ENCODE measurements around the gene TMEM132C.
"Not testable (repeated sequence)": the region's sequence is repeated elsewhere in the genome, so short reads cannot be mapped to it uniquely, and the experiment has no call there.

The TMEM132C gene

DNA sequence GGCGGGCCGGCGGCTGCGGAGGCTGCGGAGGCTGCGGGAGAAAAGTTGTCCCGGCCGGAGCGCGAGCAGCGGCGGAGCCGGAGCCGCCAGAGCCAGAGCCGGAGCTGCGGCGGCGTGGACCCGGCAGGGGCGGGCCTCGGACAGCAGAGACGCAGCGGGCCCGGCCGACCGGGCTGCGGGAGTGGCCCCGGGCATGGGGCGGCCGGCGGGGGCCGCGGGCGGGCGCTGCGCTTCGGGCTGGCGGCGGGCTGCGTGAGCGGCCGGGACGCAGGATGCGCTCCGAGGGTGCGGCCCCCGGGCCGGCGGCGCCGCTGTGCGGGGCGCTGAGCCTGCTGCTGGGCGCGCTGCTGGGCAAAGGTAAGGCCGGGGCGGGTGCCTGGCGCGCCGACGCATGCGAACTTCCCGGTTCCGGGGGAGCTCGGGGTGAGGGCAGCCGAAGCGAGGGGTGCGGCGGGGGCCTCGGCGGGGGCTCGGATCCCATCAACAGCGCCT is at the start of gene TMEM132C:
Gene TMEM132C (plus strand): TSS at position 40 of the 492 bp plus-strand sequence. CDS start 233 bp downstream, at position 273.
- no peak for DNase-seq (ENCODE audit: low read depth in 2 of 2)

DNA sequence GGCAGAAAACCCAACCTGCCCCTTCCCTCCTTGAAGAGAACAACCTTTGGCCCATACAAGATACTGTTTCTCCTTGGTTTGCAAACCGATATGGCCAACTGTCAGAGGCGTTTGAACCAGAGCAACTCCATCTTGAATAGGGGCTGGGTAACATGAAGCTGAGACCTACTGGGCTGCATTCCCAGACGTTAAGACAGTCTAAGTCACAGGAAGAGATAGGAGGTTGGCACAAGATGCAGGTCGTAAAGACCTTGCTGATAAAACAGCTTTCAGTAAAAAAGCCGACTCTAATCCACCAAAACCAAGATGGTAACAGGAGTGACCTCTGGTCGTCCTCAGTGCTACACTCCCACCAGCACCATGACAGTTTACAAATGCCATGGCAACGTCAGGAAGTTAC is 42.7 kb upstream of the TMEM132C start:
- no peak for DNase-seq (ENCODE audit: low read depth in 2 of 2)

DNA sequence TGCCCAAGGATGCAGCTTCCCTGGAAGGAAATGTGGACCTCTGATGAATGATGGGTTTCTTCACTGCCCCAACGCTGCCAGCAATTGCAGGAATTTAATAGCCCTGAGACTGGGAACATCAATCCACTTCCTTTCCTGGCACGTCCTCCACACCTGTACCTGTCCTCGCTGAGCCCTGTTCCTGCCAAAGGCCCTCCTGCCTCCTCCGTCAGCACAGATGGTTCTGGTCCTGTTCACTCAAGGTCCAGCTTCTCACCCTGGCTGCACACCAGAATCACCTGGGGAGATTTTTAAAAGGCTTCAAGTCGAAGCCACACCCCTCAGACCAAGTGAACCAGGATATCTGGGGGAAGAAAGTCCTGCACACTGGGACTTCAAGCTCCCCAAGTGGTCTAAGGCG is 38.4 kb upstream of the TMEM132C start:
- no peak for DNase-seq (ENCODE audit: low read depth in 2 of 2)

DNA sequence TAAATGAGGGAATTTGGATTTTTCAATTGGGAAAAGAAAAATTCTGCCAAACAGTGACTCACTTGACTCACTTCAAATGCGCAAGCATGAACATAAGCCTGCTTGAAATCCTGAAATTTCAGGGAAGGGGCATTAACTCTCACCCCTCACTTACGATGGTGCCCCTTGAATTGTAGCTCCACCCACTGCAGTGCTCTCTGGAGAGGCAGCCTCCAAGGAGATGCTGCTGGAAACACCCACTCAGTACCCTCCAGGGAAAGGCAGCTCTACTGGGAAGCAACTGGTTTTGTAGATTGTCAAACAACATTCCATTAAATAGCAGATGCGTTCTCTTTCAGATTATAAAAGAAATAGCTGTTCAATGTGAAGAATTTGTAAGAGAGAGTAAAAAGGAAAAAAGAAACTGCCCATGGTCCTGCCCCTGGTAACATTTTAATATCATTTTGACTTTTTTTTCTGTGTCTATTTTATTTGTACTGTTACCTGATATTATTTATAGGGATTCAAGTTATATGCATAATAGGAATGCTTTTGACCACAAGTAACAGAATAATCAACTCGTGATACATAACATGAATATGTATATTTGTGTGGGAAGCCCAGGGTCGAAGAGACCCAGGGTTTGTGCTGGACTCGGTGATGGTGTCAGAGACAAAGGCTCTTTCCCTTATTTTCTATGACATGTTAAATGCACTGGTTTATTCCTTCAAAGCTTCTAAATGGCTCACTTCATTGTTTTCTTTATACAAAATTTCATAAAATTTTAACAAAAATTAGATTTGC is 31.1 kb upstream of the TMEM132C start:
- no peak for DNase-seq (ENCODE audit: low read depth in 2 of 2)

DNA sequence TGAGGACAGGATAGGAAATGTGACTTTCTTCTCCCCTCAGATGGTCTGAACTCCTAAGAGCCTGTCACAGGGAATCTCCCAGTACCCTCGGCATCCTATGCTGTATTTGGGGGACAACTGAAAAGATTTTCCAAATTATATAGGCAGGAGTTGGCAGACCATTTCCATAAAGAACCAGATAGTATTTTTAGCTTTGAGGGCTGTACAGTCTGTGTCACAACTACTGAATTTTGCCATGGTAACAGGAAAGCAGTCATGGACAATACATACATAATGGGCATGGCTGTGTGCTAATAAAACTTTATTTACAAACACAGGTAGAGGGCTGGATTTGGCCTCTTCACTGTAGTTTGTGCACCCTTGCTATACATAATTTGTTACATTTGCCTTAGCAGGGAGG is 30.4 kb upstream of the TMEM132C start:
- DNase-seq (ENCODE audit: low read depth in 2 of 2) = no peak

DNA sequence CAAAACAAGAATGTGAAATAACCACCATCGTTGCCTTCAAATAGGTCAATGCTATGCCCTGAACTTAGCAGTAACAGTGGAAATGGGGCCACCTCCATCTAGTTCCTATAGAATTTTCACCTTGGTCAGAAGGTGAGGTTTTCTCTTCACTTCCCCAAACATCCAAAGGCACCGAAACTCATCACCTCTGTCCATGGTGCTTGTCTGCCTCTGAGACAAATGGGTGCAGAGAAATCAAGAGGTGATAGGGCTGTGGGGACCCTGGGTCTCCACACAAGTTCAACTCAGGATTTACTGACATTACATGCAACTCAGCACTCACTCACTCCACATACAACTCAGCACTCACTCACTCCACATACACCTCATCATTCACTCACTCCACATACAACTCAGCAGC is 26.2 kb upstream of the TMEM132C start:
- DNase-seq (ENCODE audit: low read depth in 2 of 2) = no peak

DNA sequence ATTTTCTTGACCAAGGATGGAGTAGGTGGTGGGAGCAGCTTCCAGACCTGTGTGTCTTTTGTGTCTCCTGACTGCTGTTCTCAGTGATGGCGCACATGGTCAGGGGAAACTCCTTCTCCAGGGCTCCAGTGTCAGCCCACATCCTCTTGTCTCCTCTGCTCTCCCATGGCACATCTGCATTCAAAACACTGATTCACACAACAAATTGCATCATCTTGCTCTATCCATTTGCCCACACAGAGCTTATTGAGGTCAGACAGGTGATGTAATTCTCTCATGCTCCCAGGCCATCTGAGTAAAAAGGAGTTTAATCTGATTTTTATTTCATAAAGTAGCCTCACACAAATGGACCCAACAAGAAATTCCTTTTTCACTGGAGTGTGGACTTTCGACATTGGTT is 21.8 kb upstream of the TMEM132C start:
- no peak for DNase-seq (ENCODE audit: low read depth in 2 of 2)

DNA sequence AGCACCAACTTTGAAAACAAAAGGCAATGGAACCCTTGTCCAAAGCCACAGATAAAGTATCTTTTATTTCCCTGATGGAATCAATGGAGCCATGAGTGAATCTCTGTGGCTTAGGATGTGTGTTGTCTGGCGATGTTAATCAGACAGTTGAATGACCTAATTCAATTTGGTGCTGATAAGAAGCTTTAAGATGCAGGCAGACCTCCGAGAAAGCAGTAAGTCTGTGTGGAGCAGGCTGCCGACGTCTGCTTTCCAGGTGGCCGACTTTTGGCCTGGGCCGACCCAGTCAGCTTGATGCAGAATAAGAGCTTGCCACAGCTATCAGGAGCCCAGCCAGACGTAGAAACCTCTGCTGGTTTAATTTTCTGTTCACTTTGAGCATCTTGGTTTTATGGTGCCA is 21.1 kb upstream of the TMEM132C start:
- no peak for DNase-seq (ENCODE audit: low read depth in 2 of 2)

DNA sequence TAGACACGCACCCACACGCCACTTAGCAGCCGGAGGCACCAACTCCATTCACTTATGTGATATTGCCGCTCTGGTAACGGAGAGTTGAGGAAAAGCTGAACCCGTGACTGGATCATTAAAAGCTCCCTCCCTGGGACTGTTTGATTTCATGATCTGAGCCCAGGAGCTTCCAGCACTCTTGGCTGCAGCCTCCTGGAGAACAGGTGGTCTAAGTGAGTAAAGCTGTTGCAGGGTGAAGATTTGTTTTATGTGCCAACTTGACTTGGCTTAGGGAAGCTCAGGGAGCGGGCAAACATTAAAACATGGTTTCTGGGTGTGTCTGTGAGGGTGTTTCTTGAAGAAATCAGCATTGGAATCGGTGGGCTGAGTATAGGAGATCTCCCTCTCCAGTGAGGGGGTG is 16.9 kb upstream of the TMEM132C start:
- no peak for DNase-seq (ENCODE audit: low read depth in 2 of 2)

DNA sequence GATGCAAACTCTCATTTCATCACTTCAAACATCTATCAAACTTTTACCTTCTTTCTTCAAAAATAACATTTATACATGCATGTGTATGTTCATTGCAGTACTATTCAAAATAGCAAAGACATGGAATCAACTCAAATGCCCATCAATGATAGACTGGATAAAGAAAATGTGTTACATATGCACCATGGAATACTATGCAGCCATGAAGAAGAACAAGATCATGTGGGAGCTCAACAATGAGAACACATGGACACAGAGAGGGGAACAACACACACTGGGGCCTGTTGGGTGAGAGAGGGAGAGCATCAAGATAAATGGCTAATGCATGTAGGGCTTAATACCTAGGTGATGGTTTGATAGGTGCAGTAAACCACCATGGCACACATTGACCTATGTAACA is 13.1 kb upstream of the TMEM132C start:
- DNase-seq (ENCODE audit: low read depth in 2 of 2) = not testable (repeated sequence)

DNA sequence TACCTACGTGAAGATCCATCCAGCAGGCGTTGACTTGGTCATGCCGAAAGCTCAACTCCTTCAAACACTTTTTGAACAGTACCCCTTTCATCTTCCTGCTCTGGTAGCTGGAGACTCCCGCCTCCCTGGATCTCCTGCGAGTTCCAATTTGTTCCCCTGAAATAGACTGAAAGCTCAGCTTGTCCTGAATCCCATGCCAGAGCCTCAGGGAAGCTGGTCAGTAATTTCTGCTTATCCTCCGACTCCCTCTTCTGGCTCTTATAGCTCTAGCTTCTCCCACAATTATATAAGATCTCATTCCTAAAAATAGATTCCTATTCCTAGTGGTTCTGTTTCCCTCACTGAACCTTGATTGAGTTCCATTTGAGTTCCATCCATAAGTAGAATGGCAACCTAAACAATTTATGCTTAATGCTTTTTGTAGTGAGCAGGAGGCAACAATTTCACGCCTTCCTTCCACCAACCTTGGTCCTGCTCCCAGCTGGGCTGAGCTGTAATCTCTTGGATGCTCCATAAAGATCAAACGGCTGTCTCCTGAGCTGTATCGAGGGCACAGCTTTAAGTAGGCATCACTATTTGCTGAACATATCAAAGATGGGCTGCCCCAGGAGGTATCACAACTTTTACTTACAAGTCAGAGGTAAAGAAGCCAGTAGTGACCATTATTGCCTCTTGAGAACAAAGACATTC is 8.0 kb upstream of the TMEM132C start:
- DNase-seq (ENCODE audit: low read depth in 2 of 2) = no peak

DNA sequence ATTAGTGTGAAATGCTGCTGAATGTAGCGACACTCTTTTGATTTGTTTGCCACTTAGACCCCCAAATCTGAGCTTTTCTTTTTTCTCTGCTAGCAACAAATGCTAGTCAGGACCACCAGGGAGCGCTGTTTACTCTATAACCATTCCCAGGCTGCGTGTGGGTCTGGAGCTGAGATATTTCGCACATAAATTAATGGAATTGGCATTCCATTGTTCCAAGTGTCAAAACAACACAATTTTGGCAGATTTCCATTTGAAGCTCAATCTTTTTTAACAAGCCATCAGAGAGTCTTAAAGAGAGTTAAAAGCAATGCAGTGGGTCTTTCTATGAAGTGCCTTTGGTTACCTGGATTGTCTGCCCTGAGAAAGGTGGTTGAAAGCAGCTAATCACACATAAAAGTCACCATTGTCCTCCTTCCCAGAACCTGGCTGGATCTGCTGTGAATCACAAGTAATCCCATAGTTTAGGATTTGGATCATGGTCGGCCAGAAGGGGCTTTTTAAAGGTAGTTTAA is 7.4 kb upstream of the TMEM132C start:
- no peak for DNase-seq (ENCODE audit: low read depth in 2 of 2)

DNA sequence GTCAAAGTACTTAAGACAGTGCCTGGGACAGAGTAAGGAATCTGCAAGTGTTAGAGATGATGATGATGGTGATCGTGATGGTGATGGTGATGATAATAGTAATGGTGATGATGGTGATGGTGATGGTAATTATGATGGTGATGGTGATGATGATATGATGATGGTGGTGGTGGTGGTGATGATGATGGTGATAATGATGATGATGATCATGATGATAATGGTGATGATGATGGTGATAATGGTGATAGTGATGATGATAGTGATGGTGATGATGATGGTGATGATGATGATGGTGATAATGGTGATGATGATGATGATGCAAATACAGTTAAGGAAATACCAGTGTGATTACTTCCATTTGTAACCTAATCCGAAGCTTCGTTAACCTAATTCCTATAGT is 5.2 kb upstream of the TMEM132C start:
- DNase-seq (ENCODE audit: low read depth in 2 of 2) = no peak

DNA sequence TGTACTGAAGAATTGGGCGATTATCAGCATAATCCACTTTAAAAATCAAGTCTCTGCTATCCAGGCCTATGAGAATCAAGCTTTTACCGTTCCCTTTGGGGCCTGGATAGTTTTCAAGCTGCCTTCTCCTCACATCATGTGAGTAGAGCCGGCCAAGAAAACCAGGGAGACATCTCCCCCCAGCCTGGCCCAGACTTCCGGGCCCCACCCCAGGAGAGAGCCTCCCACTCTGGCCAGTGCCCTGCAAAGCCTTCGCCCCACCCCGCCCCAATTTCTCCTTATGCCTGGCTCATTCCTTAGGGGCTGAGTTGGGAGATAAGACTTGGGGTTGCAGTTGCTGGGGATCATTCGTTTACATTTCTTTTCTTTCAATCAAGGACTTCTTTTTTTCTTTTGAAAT is 1.4 kb upstream of the TMEM132C start:
- no peak for DNase-seq (ENCODE audit: low read depth in 2 of 2)

DNA sequence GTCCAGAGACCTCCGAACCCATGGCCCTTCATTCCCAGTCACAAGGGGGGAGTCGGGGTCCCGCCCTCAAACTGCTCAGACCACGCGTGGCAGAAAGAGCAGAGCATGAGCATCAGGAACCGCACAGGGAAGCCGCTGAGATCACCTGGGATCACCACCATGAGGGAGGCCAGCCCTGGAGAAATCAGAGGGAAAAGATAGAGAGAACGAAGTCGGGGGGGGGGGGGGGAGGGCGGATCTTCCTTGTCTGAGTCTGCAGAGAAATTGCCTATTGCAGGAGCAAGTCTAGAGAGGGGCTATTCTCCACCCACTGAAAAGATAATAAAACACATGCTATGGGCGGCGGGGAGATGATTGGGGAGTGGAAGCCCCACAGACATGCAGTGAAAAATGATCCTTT is 884 bp upstream of the TMEM132C start:
- no peak for DNase-seq (ENCODE audit: low read depth in 2 of 2)

DNA sequence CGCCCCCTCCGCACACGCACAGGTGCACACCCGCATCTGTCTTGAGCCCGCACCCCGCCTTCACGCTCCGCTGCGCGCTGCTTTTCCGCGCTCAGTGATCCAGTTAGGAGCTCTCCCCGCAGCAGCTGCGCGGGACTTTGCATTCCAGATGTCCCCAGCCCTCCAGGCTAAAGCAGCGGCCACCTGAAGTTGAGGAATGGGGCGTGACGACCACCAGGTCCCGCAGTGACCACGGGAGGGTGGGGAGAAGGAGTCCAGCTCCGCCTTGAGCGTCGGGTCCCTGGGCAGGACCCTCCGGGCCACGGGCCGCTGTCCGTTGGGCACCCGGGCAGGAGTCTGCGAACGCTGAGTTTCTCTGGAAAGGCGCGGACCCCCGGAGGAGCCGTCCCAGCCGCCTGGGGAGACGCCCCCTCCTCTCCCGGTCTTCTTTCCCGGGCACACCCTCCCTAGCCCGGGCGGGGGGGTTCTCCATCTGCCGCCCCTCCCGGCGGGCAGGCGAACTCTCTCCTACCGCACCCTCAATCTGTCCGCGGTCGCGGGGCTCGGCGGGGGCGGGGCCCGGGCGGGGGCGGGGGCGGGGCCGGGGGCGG is 334 bp upstream of the TMEM132C start:
- no peak for DNase-seq (ENCODE audit: low read depth in 2 of 2)

DNA sequence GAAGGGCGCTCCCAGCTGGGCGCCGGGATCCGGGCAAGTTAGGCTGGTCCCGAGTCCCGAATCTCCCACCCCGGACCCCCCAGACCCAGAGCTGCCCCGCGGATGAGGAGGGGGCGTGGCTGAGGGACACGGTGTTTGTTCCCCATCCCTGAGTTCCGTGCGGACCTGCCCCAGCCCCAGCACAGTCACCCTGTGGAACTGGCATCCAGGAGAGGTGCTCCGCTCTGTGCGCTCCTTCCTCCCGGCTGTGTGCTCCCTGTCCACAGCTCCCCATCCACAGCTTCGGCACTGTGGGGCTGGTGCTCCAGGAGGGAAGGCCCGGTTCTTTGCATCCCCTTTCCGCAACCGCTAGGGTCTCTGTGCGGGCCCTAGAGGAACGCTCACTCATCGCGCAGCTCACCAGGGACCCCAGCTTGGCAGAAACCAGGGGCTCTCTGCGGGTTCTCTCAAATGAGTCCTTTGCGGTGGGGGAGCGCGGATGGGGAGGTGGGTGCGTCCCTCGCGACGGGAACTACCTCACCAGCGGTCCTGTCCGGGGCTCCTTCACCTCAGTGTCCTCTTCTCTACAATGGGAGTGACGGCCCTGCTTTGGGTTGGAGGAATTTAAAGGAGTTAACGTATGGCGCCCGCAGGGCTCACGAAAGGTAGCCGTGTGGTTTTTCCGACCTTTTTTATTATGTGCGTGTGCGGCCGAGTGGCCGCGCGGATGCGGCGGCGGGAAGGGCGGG is 845 bp downstream of the TMEM132C start:
- no peak for DNase-seq (ENCODE audit: low read depth in 2 of 2)

DNA sequence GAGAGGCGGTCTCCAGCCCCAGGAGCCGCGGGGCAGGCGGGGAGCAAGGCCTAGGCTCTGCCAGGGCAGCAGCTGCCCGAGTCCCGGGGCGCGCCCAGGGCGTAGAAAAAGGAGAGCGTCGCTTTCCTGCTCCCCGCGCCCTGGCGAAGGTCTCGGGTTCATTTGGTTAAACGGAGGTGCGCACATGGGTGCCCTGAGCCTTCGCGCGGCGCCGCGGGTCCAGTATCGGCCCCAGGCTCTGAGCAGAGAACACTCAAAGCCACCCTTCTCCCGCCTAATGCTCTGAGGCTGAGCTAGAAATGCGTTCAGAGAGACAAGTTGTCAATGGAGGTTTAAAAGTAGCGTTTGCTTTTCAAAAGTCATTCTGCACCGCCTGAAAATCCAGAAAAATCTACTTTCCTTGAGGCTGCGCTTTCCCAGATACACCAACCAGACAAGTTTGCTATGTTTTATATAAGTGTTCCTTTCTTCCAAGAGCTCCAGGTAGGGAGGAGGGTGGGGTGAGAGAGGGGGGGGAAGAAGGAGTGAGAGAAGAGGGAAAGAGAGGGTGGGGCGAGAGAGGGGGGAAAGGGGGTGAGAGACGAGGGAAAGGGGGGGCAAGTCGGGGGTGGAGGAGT is 1.5 kb downstream of the TMEM132C start:
- no peak for DNase-seq (ENCODE audit: low read depth in 2 of 2)

DNA sequence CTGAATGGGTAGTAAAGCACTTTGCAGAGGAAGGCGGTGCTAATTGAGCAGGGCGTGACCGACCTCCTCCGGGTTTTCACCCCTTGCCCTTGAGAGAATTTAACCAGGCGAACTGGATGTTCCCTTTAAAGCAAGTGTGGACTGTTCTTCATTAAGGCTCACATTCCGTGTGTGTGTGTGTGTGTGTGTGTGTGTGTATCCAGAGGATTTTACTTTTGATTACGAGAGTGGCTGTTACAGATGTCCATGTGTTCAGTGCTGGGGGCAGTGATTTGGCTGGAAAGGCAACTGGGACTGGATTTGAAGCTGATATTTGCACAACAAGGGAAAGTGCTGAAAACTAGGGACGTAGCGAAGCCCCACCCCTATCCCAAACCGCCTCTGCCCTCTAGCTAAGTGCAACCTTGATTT is 2.2 kb downstream of the TMEM132C start:
- no peak for DNase-seq (ENCODE audit: low read depth in 2 of 2)

DNA sequence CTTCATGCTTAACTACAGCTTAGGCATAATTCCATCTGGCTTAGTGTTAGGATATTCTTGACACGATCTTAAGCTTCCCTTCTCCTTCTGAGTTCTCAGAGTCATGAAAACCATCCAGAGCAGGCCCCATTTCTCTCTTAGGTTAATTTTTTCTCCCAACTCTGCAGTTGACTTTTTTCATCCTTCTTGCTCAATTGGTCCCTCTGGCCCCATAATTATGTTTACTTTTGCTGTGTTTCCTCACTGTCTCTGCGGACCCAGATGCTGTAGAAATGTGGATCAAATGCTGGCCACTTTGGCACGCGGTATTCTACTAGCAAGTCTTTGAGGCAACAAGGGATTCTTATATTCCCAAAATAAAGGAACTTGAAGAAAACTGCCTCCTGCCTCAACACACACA is 9.5 kb downstream of the TMEM132C start:
- DNase-seq (ENCODE audit: low read depth in 2 of 2) = no peak

DNA sequence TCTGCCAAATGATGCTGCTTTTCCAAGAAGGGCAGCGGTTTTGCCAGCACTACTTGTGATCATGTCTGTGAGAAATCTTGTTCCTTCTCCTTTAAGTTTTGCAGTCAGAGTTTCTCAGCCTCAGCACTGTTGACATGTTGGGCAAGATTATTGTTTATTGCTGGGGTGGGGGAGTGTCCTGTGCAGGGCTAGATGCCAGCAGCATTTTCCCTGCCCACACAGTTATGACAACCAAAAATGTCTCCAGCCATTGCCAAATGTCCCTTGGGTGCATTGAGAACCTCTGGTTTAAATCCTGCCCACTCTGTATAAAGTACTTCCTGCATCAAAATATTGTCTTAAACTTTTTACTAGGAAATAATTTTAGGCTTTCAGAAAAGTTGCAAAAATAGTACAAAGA is 20.0 kb downstream of the TMEM132C start:
- no peak for DNase-seq (ENCODE audit: low read depth in 2 of 2)

DNA sequence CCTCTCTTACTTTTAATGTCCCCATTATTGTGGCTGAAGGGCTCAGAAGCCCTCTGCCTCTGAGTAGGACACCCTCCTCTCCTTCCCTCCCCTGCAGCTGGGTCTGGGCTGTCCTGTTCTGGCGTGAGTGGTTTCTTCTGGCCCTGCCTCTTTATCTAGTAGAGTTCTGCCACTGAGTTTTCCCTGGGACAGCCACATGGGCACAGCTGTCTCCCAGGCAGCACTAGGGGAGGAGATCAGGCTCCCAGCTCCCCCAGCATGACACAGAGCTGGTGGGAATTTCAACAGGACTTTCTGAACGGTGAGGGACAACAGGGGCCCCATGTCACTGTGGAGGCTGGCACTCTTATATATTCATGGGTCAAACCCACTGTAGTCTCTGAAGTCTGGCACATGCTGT is 21.4 kb downstream of the TMEM132C start:
- no peak for DNase-seq (ENCODE audit: low read depth in 2 of 2)
